ENCODE measurements around the gene UAP1L1. TPM values are rescaled to one million over a fixed set of nuclear protein-coding genes. Genes with fewer than 3 reads are reported as not detected.

UAP1L1 gene
- total and polyA plus RNA-seq, 2 of the 8 experiments (the other 6 are each of a cell fraction or from before 2014, with no cell fraction given), result 2.0 to 5.4 TPM

GRCh38 chr9:137076636-137077009, 694 bp upstream of the UAP1L1 start:
- no peak overlapping the region for H3K9ac ChIP-seq (replicated peaks in 1 of 4; ENCODE audit: extremely low read depth in 1 of 4, low read depth in 3 of 4, low read length in 3 of 4)
- H3K4me1 ChIP-seq (replicated peaks in 1 of 4; ENCODE audit: control insufficient read depth in 3 of 4, insufficient read depth in 4 of 4, low read length in 3 of 4), result peaks cover 0 to 20% (median 12%) of the 10 kb centered on the region in 4 experiments; a peak in 6 of 7 replicates
- DNase-seq (ENCODE audit: low read depth in 1 of 2, low spot score in 2 of 2) (no peak), FAIRE-seq (no peak)
- peaks cover 20 to 50% (median 34%) of the 10 kb centered on the region in 4 experiments for H3K27me3 ChIP-seq (replicated peaks in 1 of 4; ENCODE audit: control insufficient read depth in 3 of 4, extremely low read depth in 1 of 4, insufficient read depth in 3 of 4, low read length in 3 of 4)
- no peak overlapping the region for H3K23ac ChIP-seq (ENCODE audit: insufficient read length)
- no peaks in the 10 kb centered on the region for H3K79me2 ChIP-seq (ENCODE audit: control insufficient read depth in 1 of 2, insufficient read depth in 2 of 2, low read length in 2 of 2)
- H2BK15ac ChIP-seq (ENCODE audit: low read length), result peak overlapping the region; percentile 61; the same call in 1 of the 2 replicates
- H4K91ac ChIP-seq (replicated peaks; ENCODE audit: insufficient read length, low read length), result no peak overlapping the region
- H3K18ac ChIP-seq (ENCODE audit: extremely low read depth, low read length), result peak overlapping the region; percentile 48
- H3K9me3 ChIP-seq (ENCODE audit: insufficient read depth in 2 of 2, low read depth in 1 of 2, low read length in 1 of 2), result no peaks in the 10 kb centered on the region
- CTCF ChIA-PET (ENCODE audit: partially characterized antibody), result interaction anchor here (1.3 to 4.6 kb wide), 6 partner anchors 8 to 144 kb away, joined by 4 to 27 read pairs (median 14); partner anchors contain the start of genes ABCA2 and NPDC1
- H2BK120ac ChIP-seq (replicated peaks; ENCODE audit: low read depth, low read length), result no peak overlapping the region
- H2BK20ac ChIP-seq (ENCODE audit: low read length), result no peak overlapping the region
- H3K4me2 ChIP-seq (ENCODE audit: insufficient read depth in 1 of 2, low read depth in 2 of 2, low read length in 2 of 2), result peak overlapping the region; percentile 62 to 97
- no peaks in the 10 kb centered on the region; a peak in 1 of 8 replicates for H3K36me3 ChIP-seq (ENCODE audit: control insufficient read depth in 2 of 4, insufficient read depth in 4 of 4, low read length in 3 of 4)
- no peak overlapping the region for H3K14ac ChIP-seq (ENCODE audit: insufficient read length)
- peaks cover 0 to 7% of the 10 kb centered on the region in 2 experiments for H4K20me1 ChIP-seq (replicated peaks in 1 of 2; ENCODE audit: control insufficient read depth in 1 of 2, insufficient read depth in 2 of 2, low read length in 2 of 2)
- POLR2A ChIA-PET (ENCODE audit: partially characterized antibody), result interaction anchor here (0.9 to 1.4 kb wide), 7 partner anchors 8 to 185 kb away, joined by 3 to 7 read pairs (median 4); partner anchors contain the start of genes MAN1B1 and SSNA1
- peaks cover 13% of the 10 kb centered on the region; the same call in 1 of the 2 replicates for H3K23me2 ChIP-seq (ENCODE audit: low read depth, low read length)
- no peak overlapping the region for H2AFZ ChIP-seq (ENCODE audit: low read length)
- no peak overlapping the region for H3K27ac ChIP-seq (ENCODE audit: low read depth, low read length)
- H3K79me1 ChIP-seq (ENCODE audit: low read depth, low read length), result no peaks in the 10 kb centered on the region
- no peak overlapping the region for H2BK12ac ChIP-seq (ENCODE audit: low read depth, low read length)
- H4K8ac ChIP-seq (ENCODE audit: extremely low read depth, insufficient read depth, low read length), result no peak overlapping the region
- no peak overlapping the region for H2AK5ac ChIP-seq (ENCODE audit: low read depth, low read length)
- WGBS, 2 experiments (ENCODE audit: extremely low coverage in 1 of 2, insufficient coverage in 1 of 2, insufficient read length in 1 of 2, insufficient replicate concordance in 2 of 2, low coverage in 1 of 2, low lambda C conversion rate in 2 of 2, missing lambda C conversion rate in 1 of 2), result 71% methylated on average over 15 of the region's 15 CpGs; no CpG with 5 or more reads in 1 of the 2 experiments
- peak overlapping the region; percentile 18 to 57 (median 32); a peak in 6 of 8 replicates for H3K4me3 ChIP-seq (ENCODE audit: extremely low read depth in 1 of 4, insufficient read depth in 2 of 4, low read depth in 3 of 4, low read length in 4 of 4)
- H2BK5ac ChIP-seq (ENCODE audit: low read depth, low read length), result no peak overlapping the region
- no peak overlapping the region for H3K4ac ChIP-seq (replicated peaks; ENCODE audit: insufficient read length, low read depth, low read length)
- no peak overlapping the region for H3K56ac ChIP-seq (replicated peaks; ENCODE audit: insufficient read length, low read depth, low read length)
- no peak overlapping the region for H4K5ac ChIP-seq (ENCODE audit: insufficient read length, low read depth, low read length)
- no peak for TF ChIP-seq MAFK (IDR thresholded peaks at IDR 0.05; ENCODE audit: low read depth, low read length)
- TF ChIP-seq SUZ12 (IDR thresholded peaks at IDR 0.05; ENCODE audit: low read length), result no peak
- TF ChIP-seq CTBP2 (IDR thresholded peaks at IDR 0.05; ENCODE audit: borderline replicate concordance, insufficient read depth, insufficient read length, low read length), result no peak
- TF ChIP-seq ZNF274 (IDR thresholded peaks at IDR 0.05; ENCODE audit: borderline replicate concordance, extremely low read depth, low read length), result no peak
- no peak for TF ChIP-seq TAF7 (optimal IDR thresholded peaks at IDR 0.05; ENCODE audit: borderline replicate concordance, low read depth, low read length)
- TF ChIP-seq BACH1 (IDR thresholded peaks at IDR 0.05; ENCODE audit: low read length), result no peak
- TF ChIP-seq SP1 (IDR thresholded peaks at IDR 0.05; ENCODE audit: low read depth, low read length), result no peak
- TF ChIP-seq TEAD4 (IDR thresholded peaks at IDR 0.05; ENCODE audit: low read depth, low read length), result no peak
- TF ChIP-seq NRF1 (IDR thresholded peaks at IDR 0.05; ENCODE audit: low read depth, low read length), result no peak
- no peak for TF ChIP-seq MAX (IDR thresholded peaks at IDR 0.05)
- no peak for TF ChIP-seq USF2 (IDR thresholded peaks at IDR 0.05; ENCODE audit: low read length)
- TF ChIP-seq FOSL1 (IDR thresholded peaks at IDR 0.05; ENCODE audit: insufficient read depth, low read depth, low read length), result no peak
- TF ChIP-seq RXRA (IDR thresholded peaks at IDR 0.05; ENCODE audit: insufficient read depth, low read depth, low read length), result no peak
